HUDEP-2 (cell line): ENCODE results near the gene UBE4B.

ENCODE experiments used
- DNase-seq, 76 experiments: peaks; one replicate each; lab custom pipeline; 2025; ENCODE audit not compliant: unreplicated experiment in 76 of 76; lab: John Stamatoyannopoulos, UW

UBE4B gene

GRCh38 chr1:10168912-10169514 lies 136.3 kb downstream of the UBE4B start:
- no peak for DNase-seq

GRCh38 chr1:10170239-10170574 lies 137.4 kb downstream of the UBE4B start:
- DNase-seq = no peak

- DNase-seq = no peak
Observed at GRCh38 chr1:10171105-10171767, 138.5 kb downstream of the UBE4B start.

GRCh38 chr1:10171995-10172669 lies 139.4 kb downstream of the UBE4B start:
- no peak for DNase-seq

- no peak for DNase-seq
Observed at GRCh38 chr1:10173582-10173981, 140.8 kb downstream of the UBE4B start.

- no peak for DNase-seq
Observed at GRCh38 chr1:10177876-10178275, 145.1 kb downstream of the UBE4B start.

GRCh38 chr1:10178597-10179405 lies 146.0 kb downstream of the UBE4B start:
- no peak for DNase-seq

GRCh38 chr1:10179406-10180091 lies 146.8 kb downstream of the UBE4B start:
- no peak for DNase-seq

- DNase-seq = no peak
Observed at GRCh38 chr1:10181154-10181553, 148.4 kb downstream of the UBE4B start.

- DNase-seq = no peak
Observed at GRCh38 chr1:10185759-10186158, 153.0 kb downstream of the UBE4B start.

- no peak for DNase-seq
Observed at GRCh38 chr1:10186331-10187025, 153.7 kb downstream of the UBE4B start.

GRCh38 chr1:10187026-10187334 lies 154.2 kb downstream of the UBE4B start:
- DNase-seq = no peak

GRCh38 chr1:10188133-10188650 lies 155.4 kb downstream of the UBE4B start:
- DNase-seq = no peak

- no peak for DNase-seq
Observed at GRCh38 chr1:10189659-10190058, 156.9 kb downstream of the UBE4B start.

GRCh38 chr1:10192263-10192662 lies 159.5 kb downstream of the UBE4B start:
- DNase-seq = no peak

GRCh38 chr1:10193288-10193687 lies 160.5 kb downstream of the UBE4B start:
- no peak for DNase-seq

- no peak for DNase-seq
Observed at GRCh38 chr1:10195570-10195969, 162.8 kb downstream of the UBE4B start.

- DNase-seq = no peak
Observed at GRCh38 chr1:10196976-10197375, 164.2 kb downstream of the UBE4B start.

- DNase-seq = no peak
Observed at GRCh38 chr1:10200620-10201019, 167.9 kb downstream of the UBE4B start.

GRCh38 chr1:10204003-10204642 lies 171.4 kb downstream of the UBE4B start:
- DNase-seq = no peak
